DOHH2 (cell line): ENCODE data around the gene MAP4K2.
A peak's percentile ranks its signal among the peaks of the same experiment; 100 is the strongest.

Experiments used
- EZH2phosphoT487 ChIP-seq: fragments of 200-600 bp; sonication (generic); IDR thresholded peaks from 2 replicates; pipeline ENCODE4 v1.6.1; 2017; ENCODE audit warnings: borderline replicate concordance, mild to moderate bottlenecking, antibody characterized with exemption, low read length, moderate library complexity, mixed read lengths
- TF ChIP-seq, protein P1 (sequence below): fragments of 200-600 bp; sonication (generic); IDR thresholded peaks from one replicate; pipeline ENCODE4 v1.5.1; 2014; ENCODE audit warnings: antibody characterized with exemption, mild to moderate bottlenecking, low read depth, low read length; ENCODE audit not compliant: poor library complexity, severe bottlenecking

DNA sequence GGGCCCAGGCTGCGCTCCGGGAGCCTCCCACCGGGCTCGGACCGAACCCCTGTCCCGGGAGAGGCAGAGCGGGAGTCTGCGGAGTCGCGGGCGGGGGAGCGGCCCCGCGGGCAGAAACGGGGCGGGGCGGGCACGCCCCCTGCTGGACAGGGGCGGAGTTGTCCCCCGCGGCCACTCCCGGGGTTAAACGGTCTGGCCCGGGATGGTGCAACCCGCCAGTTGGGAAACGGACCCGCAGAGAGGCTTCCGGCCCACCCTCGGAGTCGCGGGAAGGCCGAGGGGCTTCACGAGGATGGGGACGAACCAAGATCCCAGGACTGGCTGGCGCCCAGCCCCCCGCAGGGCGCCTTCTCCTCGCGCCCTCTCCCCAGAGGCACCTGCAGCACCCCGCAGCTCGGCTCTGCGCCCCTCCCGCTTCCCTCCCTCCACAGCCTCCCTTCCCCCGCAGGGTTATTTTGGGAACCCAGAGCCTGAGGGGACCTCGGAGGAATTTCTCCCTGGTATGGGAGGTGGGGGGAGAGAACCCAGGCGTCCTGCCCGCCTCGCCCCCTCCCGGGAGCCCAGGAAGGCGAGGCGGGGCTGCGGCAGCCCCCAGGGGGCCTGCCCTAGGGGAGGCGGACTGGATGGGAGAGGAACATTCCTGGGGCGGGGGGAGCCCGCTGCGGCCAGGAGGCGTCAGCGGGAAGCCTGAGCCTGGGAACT lies 60.0 kb downstream of the MAP4K2 start:
- TF ChIP-seq, protein P1, sequence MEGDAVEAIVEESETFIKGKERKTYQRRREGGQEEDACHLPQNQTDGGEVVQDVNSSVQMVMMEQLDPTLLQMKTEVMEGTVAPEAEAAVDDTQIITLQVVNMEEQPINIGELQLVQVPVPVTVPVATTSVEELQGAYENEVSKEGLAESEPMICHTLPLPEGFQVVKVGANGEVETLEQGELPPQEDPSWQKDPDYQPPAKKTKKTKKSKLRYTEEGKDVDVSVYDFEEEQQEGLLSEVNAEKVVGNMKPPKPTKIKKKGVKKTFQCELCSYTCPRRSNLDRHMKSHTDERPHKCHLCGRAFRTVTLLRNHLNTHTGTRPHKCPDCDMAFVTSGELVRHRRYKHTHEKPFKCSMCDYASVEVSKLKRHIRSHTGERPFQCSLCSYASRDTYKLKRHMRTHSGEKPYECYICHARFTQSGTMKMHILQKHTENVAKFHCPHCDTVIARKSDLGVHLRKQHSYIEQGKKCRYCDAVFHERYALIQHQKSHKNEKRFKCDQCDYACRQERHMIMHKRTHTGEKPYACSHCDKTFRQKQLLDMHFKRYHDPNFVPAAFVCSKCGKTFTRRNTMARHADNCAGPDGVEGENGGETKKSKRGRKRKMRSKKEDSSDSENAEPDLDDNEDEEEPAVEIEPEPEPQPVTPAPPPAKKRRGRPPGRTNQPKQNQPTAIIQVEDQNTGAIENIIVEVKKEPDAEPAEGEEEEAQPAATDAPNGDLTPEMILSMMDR = peak; percentile 84
- TF ChIP-seq EZH2phosphoT487 = no peak
